Measurements from ENCODE around the gene GPD1.
"Not testable (repeated sequence)": the region's sequence is repeated elsewhere in the genome, so short reads cannot be mapped to it uniquely, and the experiment has no call there.

The GPD1 gene

GRCh38 chr12:50117057-50117622 is 13.3 kb downstream of the GPD1 start:
- in situ Hi-C loops (cut with MboI; ENCODE audit: low sequenced_read_pairs): no loop called here

- in situ Hi-C loops (cut with MboI; ENCODE audit: low sequenced_read_pairs): no loop called here
Measured at GRCh38 chr12:50119387-50119786, 15.6 kb downstream of the GPD1 start.

GRCh38 chr12:50120521-50120920 is 16.7 kb downstream of the GPD1 start:
- in situ Hi-C loops (cut with MboI; ENCODE audit: low sequenced_read_pairs): no loop called here

- in situ Hi-C loops (cut with MboI; ENCODE audit: low sequenced_read_pairs): no loop called here
Measured at GRCh38 chr12:50120953-50121352, 17.1 kb downstream of the GPD1 start.

- in situ Hi-C loops (cut with MboI; ENCODE audit: low sequenced_read_pairs): no loop called here
Measured at GRCh38 chr12:50121641-50122040, 17.8 kb downstream of the GPD1 start.

- in situ Hi-C loops (cut with MboI; ENCODE audit: low sequenced_read_pairs): no loop called here
Measured at GRCh38 chr12:50123203-50123602, 19.4 kb downstream of the GPD1 start.

GRCh38 chr12:50127546-50127945 is 23.7 kb downstream of the GPD1 start:
- in situ Hi-C loops (cut with MboI; ENCODE audit: low sequenced_read_pairs): no loop called here

GRCh38 chr12:50129290-50129689 is 25.5 kb downstream of the GPD1 start:
- in situ Hi-C loops (cut with MboI; ENCODE audit: low sequenced_read_pairs): no loop called here

- in situ Hi-C loops (cut with MboI; ENCODE audit: low sequenced_read_pairs): no loop called here
Measured at GRCh38 chr12:50132505-50133135, 28.8 kb downstream of the GPD1 start.

GRCh38 chr12:50142993-50143392 is 39.2 kb downstream of the GPD1 start:
- in situ Hi-C loops (cut with MboI; ENCODE audit: low sequenced_read_pairs): no loop called here

GRCh38 chr12:50145439-50145838 is 41.6 kb downstream of the GPD1 start:
- in situ Hi-C loops (cut with MboI; ENCODE audit: low sequenced_read_pairs): no loop called here

GRCh38 chr12:50147281-50147680 is 43.5 kb downstream of the GPD1 start:
- in situ Hi-C loops (cut with MboI; ENCODE audit: low sequenced_read_pairs): no loop called here

GRCh38 chr12:50148011-50148410 is 44.2 kb downstream of the GPD1 start:
- in situ Hi-C loops (cut with MboI; ENCODE audit: low sequenced_read_pairs): not testable (repeated sequence)

- in situ Hi-C loops (cut with MboI; ENCODE audit: low sequenced_read_pairs): no loop called here
Measured at GRCh38 chr12:50149311-50149710, 45.5 kb downstream of the GPD1 start.

GRCh38 chr12:50151047-50151687 is 47.4 kb downstream of the GPD1 start:
- in situ Hi-C loops (cut with MboI; ENCODE audit: low sequenced_read_pairs): no loop called here

GRCh38 chr12:50154947-50155346 is 51.1 kb downstream of the GPD1 start:
- in situ Hi-C loops (cut with MboI; ENCODE audit: low sequenced_read_pairs): not testable (repeated sequence)

GRCh38 chr12:50156641-50157040 is 52.8 kb downstream of the GPD1 start:
- in situ Hi-C loops (cut with MboI; ENCODE audit: low sequenced_read_pairs): no loop called here

GRCh38 chr12:50157259-50157658 is 53.5 kb downstream of the GPD1 start:
- in situ Hi-C loops (cut with MboI; ENCODE audit: low sequenced_read_pairs): no loop called here

- in situ Hi-C loops (cut with MboI; ENCODE audit: low sequenced_read_pairs): no loop called here
Measured at GRCh38 chr12:50160643-50161042, 56.8 kb downstream of the GPD1 start.
